Endothelial cell of hepatic sinusoid (primary cell): Measurements from ENCODE around the gene NSF.
"Not testable (repeated sequence)": the region's sequence is repeated elsewhere in the genome, so short reads cannot be mapped to it uniquely, and the experiment has no call there.

Experiments
- in situ Hi-C: cut with HindIII; loops from 2 replicates; pipeline ENCODE4 v1.10.0; 2017; ENCODE audit warnings: low sequenced_read_pairs

NSF gene

GRCh38 chr17:46590157-46591146 is at the start of gene NSF:
Gene NSF (plus strand): TSS chr17:46590669. CDS start chr17:46590776, 107 bp downstream.
- in situ Hi-C loops = not testable (repeated sequence)

GRCh38 chr17:46548607-46549006 is 41.9 kb upstream of the NSF start:
- in situ Hi-C loops = not testable (repeated sequence)

GRCh38 chr17:46559155-46559554 is 31.3 kb upstream of the NSF start:
- in situ Hi-C loops = not testable (repeated sequence)

DNA sequence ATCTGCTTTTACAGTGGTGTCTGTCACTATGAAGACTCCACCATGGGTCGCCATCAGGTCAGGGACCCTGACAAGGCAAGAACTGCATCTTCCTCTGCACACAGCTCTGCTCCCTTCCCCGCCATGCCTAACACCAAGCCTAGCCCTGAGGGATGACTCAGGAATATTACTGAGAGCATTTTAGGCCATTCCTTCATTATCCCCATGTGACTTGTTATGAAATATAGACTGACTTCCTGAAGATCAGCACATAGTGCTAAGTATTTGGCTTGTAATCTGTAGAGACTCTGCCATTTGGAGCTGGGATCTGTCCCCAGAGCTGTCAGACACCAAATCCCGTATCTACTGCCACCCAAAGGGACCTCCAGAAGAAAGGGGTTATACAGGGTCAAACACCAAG is 30.4 kb upstream of the NSF start:
- in situ Hi-C loops = not testable (repeated sequence)

DNA sequence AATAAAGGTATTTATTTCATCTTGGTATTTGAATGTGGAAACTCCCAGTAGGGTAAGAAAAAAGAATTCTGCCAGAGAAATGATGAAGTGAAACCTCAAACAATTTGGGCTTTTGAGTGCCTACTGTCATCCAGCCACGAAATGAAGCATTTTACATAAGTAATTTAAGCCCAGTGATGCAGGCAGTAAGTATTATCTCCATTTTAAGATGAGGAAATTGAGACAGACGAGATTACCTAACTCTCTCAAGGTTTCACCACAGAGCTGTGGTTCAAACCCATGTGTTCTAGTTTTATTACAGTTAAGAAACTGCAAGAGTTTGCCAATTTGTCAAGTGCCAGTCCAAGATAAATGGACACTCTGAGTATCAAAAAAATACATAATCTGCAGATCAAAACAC is 24.2 kb upstream of the NSF start:
- in situ Hi-C loops = not testable (repeated sequence)

GRCh38 chr17:46566980-46567379 is 23.5 kb upstream of the NSF start:
- in situ Hi-C loops = not testable (repeated sequence)

DNA sequence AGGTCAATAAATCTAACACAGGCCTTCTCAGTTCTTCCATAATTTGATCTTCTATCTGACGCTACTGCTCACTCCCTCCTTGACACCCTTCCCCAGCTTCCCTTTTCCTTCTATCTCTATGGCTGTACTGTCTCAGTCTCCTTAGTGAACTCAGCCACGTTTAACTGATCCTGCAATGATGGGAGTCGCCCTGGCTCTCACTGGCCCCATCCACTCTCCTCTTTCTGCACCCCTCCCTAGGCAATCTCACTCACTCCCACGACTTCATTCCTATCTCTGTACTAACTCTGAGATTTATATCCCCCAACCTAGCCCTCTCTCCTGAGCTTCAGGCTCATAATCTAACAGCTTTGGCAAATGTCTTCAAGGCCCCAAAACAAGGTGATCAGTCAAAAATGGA is 18.7 kb upstream of the NSF start:
- in situ Hi-C loops = not testable (repeated sequence)

DNA sequence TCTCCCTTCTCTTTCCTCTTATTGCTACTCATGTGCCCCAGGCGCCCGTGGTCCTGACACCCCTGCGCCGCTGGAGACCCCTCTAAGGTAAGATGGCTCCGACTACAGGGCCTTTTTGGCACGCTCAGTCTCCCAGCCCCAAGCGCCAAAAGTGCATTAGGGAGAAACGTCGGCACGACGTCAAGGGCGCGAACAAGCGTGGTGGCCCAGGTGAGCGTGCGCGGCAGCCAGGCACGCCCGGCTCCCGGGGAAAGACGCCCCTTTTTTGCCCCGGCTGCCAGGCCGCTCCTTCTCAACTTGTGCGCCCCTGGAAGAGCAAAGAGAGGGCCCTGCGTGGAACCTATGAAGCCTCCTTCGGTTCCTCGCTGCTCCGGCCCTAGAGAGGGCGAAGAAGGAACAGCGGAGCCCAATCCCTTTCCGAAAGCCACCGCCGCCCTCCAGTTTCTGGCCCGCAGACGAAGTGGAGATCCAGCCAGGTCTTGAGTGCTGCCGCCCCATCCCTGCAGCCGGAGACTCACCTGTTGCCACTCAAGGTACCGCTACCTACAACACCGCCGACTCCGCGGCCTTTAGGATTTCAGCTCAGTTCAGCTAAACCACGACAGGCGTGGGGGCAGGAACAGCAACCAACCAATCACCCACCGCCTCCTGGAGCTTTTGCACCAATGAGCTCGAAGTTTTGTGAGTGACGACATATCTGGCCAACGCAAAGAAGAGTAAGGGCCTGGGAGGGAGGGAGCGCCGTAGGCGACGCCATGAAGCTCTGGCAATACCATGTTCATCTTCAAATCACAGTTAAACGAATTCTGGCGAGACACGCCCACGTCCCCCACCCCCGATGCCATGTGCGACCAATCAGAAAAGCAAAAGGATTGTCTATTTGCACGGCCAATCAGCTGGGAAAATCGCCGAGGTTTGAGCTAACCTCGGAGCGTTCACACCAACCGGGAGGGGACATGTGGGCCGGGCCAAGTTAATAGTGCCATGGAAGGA is 11.1 kb upstream of the NSF start, which contains the start of gene ARL17A:
Gene ARL17A, minus strand, starts transcription at position 609 of the 993 bp plus-strand sequence. CDS start 3,369 bp downstream, outside the sequence.
- in situ Hi-C loops = not testable (repeated sequence)

DNA sequence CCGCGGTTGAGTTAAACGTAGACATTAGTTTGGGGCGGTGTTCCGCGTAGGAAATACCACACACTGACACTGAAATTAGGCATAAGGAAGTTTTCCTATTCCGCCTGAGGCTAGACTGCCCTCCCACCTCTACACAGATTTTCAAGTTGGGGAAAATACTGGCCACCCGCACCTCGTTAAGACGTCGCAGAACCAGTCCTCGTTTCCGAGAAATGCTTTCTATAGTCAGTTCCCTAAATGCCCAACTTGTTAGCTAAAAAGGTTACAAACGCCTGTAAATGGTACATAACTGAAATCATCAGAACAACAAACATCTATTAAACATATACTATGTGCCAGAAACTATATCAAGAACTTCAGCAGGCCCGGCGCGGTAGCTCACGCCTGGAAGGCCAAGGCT is 10.4 kb upstream of the NSF start:
- in situ Hi-C loops = not testable (repeated sequence)

DNA sequence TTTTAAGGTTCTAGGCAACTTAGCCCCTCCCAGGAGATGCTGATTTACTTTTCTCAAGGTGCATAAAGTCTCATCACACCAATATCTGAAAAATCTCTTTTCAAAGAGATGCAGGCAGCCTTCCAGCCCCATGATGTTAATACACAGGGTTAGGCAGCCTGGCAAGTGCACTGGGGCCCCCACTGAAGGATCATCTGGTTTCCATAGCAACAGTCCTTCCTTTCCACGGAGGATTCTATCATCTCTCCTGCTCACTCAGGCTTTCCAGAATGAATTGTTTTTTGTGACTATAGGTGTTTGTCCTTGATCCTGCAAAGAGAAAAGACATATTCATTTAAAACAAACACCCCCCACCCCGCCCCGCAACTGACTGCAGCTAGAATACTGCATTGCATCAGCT is 5.0 kb upstream of the NSF start:
- in situ Hi-C loops = not testable (repeated sequence)

- in situ Hi-C loops = not testable (repeated sequence)
Measured at GRCh38 chr17:46591332-46591731, 863 bp downstream of the NSF start.

GRCh38 chr17:46598344-46598931 is 8.0 kb downstream of the NSF start:
- in situ Hi-C loops = not testable (repeated sequence)

GRCh38 chr17:46600767-46601166 is 10.3 kb downstream of the NSF start:
- in situ Hi-C loops = not testable (repeated sequence)

GRCh38 chr17:46603125-46603524 is 12.7 kb downstream of the NSF start:
- in situ Hi-C loops = not testable (repeated sequence)

DNA sequence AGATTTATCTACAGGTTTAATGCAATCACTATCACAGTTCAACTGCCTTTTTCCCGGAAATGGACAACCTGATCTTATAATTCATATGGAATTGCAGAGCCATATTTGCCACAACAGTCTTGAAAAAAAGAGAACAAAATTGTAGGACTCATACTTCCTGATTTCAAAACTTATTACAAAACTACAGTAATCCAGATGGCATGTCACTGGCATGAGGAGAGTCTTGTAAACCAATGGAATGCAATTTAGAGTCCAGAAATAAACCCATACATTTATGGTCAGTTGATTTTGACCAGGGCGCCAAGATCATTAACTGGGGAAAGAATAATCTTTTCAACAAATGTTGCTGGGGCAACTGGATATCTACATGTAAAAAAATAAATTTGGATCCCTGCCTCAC is 20.8 kb downstream of the NSF start:
- in situ Hi-C loops = not testable (repeated sequence)

GRCh38 chr17:46613876-46614275 is 23.4 kb downstream of the NSF start:
- in situ Hi-C loops = not testable (repeated sequence)

- in situ Hi-C loops = not testable (repeated sequence)
Measured at GRCh38 chr17:46617121-46617520, 26.7 kb downstream of the NSF start.

GRCh38 chr17:46618975-46619374 is 28.5 kb downstream of the NSF start:
- in situ Hi-C loops = not testable (repeated sequence)

DNA sequence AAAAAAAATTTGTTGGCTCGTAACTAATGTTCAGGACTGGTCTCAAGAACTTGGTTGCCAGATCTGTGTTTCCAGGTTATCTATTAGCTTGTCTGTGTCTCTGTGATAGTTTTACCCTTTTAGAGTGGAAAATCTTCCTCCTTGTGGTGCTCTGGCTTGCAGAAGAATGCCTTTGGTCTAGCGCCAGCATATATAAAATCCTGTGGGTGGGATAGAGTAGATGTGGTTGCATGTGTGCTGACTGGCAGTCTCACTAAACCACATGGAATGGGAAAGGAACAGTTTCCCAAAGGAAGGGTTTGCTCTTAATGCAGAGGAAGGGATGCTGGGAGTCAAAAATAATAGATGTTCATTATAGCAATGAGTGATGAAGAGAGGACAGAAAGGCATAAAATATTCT is 33.3 kb downstream of the NSF start:
- in situ Hi-C loops = not testable (repeated sequence)

GRCh38 chr17:46624726-46625125 is 34.3 kb downstream of the NSF start:
- in situ Hi-C loops = not testable (repeated sequence)

DNA sequence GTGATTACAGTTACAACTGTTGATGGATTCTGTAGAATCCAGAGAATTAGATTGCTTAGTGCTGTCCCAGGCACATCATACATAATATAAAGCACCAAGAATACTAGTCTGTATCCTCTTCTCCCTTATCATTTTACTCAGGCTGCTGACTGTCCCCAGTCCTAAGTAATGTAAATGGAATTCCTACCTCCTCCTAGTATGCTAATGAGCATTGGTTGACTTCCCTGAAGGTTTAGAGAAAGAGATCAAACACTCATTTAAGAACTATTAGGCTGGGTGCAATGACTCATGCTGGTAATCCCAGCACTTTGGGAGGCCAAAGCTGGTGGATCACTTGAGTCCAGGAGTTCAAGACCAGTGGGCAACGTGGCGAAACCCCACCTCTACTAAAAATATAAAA is 37.0 kb downstream of the NSF start:
- in situ Hi-C loops = not testable (repeated sequence)
